ENCODE results near the gene TNKS1BP1.
"Not testable (repeated sequence)": the region's sequence is repeated elsewhere in the genome, so short reads cannot be mapped to it uniquely, and the experiment has no call there.

The TNKS1BP1 gene

GRCh38 chr11:57310630-57311086, 14.1 kb downstream of the TNKS1BP1 start:
- no peak for DNase-seq (ENCODE audit: low spot score)

- no peak for DNase-seq (ENCODE audit: low spot score)
These were observed 14.7 kb downstream of the TNKS1BP1 start for GRCh38 chr11:57310091-57310490.

DNA sequence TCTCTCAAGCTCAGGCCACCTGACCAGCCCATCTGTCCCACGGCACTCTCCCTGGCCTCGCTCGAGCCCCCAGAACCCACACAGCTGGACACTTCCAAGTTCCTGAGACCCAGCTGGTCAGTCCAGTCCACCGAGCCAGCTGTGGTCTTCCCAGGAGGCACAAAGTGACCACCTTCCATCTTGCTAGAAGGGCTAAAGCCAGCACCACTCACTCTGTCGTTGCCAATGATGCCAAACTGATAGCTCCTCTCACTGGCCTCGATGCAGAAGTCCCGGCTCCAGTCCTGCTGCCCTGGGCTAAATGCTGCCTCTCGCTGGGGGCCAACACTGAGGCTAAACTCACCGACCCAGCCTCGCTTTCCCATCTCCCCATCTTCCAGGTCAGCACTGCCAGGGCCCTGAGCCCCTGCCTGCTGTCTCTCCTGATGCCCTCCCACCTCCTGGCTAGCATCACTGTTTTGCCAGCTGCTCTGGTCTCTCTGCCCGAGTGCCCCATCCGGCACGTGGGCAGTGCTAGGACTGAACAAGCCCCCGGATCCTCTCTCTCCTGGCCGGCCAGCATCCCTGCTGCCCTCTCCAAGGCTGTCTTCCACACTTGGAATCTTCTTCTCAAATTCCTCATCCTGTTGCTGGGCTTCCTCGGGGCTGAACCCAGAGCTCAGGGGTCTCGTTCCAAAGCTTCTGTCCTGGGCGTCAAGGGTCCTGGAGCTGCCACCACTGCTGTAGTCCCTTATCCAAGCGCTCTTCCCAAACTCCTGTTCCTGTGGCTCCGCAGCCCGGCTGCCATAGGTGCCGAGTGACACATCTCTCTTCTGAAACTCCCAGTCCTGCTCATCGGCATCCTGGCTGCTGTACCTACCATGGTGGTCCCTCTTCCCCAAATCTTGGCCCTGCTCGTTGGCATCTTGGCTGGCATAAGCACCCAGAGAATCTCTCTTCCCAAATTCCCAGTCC, 15.4 kb downstream of the TNKS1BP1 start:
- no peak for DNase-seq (ENCODE audit: low spot score)

DNA sequence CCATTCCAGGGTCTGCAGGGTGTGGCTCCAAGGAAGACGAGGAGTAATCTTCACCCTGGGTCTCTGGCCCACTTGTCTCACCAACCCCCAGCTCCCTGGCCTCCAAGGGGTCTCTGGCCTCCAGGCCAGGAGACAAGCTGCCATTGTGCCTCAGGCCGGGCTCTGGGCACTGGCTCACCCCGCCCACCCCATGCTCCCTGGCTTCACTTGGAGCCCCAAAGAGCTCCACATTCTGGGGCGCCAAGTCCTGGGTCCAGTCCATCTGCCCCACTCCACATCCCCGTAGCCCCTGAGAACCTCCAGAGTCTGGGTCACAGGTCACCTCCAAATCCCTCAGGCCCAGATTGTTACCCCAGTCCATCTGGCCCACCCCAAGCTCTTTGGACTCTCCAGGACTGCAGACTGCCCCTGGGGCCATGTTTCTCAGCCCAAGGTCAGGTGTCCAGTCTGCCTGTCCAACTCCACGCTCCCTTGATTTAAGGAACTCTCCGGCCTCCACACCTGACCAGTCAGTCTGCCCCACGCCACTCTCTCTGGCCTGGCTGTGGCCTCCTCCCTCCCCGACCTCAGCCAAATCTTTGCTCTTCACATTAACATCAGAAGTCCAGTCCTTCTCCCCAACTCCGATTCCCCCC, 16.2 kb downstream of the TNKS1BP1 start:
- no peak for DNase-seq (ENCODE audit: low spot score)

GRCh38 chr11:57307666-57308270, 17.0 kb downstream of the TNKS1BP1 start:
- no peak for DNase-seq (ENCODE audit: low spot score)

DNA sequence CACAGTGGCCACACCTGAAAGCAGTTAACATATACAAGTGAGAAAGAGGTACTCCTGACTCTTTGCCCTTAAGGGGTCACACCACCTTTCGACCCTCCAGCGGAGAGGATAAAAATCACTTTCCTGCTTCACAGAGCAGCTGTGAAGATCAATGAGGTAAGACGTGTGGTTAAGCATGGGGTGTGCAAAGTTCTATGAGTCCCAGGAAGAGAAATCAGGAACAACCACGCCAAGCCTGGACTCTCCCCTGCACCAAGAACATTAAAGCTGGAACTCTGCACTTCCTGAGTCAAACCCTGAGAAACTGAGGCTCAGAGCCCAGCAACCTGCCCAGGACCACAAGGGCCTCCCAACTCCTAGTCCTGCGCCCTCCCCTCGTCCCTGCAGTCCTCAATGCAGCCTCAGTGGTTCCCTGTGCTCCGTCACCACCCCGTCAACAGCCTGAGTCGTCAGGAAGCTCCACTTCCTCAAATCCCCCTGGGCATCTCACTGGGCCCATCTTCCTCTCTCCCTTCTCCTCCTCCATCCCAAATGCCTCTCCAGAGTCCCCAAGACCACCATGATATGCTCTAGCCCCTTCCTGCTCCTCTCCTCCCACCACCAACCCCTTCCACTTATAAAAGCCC, 17.7 kb downstream of the TNKS1BP1 start:
- no peak for DNase-seq (ENCODE audit: low spot score)

- no peak for DNase-seq (ENCODE audit: low spot score)
These were observed 18.4 kb downstream of the TNKS1BP1 start for GRCh38 chr11:57306161-57306876.

DNA sequence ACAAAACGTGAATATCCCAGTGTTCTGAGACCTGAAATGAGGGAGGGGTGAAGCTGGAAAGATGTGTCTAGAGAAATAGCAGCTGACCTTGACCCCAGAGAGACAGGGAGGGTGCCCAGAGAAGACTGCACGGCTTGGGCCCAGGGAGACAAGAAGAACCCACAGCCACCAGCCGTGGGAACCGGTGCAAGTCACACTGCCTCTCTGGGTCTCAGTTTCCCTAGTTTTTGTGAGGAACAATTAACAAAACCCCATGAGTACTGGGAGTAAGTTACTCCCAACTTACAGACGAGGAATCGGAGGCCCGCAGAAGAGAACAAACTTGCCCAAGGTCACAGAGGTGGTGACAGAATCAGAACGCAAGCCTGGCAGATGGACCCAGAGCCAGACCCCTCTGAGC, 19.2 kb downstream of the TNKS1BP1 start:
- no peak for DNase-seq (ENCODE audit: low spot score)

DNA sequence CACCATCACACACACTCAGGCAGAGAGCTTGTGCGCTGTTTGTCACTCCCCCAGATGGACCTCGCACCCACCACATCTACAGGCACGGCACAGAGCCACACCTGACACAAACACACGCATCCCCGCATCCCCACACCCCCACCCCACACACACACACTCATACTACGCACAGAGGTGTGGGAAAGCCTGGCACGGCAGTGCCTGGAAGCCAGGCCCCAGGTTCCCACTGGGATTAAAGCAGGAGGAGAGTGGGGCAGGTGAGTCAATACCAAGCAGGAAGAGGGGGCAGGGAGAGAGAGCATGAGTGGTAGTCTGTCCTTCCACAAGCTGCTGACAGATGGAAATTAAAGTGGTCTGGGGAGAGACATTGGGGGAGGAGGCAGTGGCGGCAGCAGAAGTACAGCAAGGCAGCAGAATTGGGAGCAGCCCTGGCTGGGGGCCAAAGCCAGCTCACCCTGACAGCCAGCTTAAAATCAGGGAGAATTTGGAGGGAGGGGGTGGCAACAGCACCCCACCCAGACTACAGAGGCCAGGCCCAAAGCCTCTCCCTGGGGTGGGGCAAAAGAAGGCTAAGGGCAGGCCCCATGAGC, 20.7 kb downstream of the TNKS1BP1 start:
- no peak for DNase-seq (ENCODE audit: low spot score)

DNA sequence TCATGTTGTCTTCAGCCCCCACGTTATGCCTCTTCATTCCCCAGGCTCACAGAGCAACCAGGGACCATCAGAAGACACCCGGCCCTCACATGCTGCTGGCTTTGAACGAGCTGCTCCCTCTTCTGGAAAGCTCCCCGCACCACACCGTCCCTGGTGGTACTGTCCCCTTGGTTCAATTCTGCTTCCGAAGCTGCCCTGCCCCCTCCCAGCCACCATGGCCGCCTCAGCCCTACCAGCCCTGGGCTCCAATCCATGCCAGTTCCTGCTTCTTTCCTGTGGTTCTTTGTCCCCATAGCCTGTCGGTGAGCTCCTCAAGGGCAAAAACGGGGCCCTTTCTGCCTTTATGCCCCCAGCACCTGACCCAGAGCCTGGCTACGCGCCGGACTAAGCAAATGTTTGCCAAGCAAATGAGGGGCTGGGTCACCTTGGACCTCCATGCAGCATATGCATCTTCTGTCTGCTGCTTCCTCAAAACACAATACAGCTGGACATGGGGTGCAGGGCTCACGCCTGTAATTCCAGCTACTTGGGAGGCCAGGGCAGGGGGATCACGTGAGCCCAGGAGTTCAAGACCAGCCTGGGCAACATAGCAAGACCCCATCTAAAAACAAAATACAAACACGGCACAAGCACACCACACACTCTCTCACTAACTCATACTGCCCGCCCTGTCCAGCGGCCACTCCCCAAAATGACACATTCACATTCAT, 21.3 kb downstream of the TNKS1BP1 start:
- no peak for DNase-seq (ENCODE audit: low spot score)

DNA sequence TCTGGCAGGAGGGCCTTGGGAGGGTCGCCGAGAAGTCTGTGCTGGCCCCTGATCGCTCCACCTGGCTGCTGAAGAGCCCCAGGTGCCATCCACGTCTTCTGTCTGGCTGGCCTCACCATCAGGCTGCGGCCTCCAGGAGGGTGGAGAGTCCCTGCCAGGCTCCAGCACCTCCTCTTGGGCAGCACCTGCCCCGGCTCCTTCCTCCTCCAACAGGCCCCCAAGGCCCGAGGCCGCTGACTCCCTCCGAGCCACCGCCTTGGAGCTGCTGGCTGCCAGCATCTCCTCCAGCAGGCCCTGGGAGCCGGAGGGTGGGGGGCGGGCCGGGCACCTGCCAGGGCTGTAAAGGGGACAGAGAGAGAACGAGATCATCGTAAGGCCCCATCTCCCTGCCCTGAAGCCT, 22.3 kb downstream of the TNKS1BP1 start:
- no peak for DNase-seq (ENCODE audit: low spot score)

- DNase-seq (ENCODE audit: low spot score) = no peak
These were observed 22.9 kb downstream of the TNKS1BP1 start for GRCh38 chr11:57301711-57302423.

GRCh38 chr11:57300785-57301184, 24.0 kb downstream of the TNKS1BP1 start:
- no peak for DNase-seq (ENCODE audit: low spot score)

DNA sequence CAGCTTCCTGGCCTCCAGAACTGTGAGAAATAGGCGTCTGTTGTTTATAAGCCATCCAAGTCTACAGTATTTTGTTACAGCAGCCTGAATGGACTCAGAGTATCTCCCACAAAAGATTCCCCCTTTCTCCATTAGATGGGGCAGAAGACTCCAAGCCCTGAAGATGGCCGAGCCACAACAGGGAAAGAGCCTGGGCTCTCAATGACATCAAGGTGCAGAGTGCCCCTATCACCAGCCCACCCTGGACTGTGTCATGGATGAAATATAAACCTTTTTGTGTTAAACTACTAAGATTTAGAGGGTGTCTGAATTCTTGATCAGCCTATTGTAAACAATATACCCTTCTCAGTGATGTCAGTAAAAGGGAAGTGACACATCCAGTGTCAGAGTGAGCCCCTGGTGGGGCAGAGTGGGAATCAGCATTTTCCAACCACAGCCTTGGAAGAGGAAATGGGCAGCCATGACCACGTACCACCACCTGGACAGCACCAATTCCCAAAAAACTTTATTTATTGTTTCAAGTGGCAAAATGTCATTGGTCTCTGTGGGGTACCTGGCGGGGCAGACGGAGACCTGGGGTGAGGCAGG, 25.5 kb downstream of the TNKS1BP1 start:
- DNase-seq (ENCODE audit: low spot score) = no peak

GRCh38 chr11:57297221-57297620, 27.5 kb downstream of the TNKS1BP1 start:
- no peak for DNase-seq (ENCODE audit: low spot score)

DNA sequence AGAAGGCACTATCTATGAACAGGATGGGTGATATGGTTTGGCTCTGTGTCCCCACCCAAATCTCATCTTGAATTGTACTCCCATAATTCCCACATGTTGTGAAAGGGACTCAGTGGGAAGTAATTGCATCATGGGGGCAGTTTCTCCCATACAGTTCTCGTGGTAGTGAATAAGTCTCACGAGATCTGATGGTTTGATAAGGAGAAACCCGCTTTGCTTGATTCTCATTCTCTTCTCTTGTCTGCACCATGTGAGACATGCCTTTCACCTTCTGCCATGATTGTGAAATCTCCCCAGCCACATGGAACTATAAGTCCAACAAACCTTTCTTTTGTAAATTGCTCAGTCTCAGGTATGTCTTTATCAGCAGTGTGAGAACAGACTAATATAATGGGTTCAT, 28.5 kb downstream of the TNKS1BP1 start:
- not testable (repeated sequence) for DNase-seq (ENCODE audit: low spot score)

- DNase-seq (ENCODE audit: low spot score) = no peak
These were observed 30.3 kb downstream of the TNKS1BP1 start for GRCh38 chr11:57294225-57295131.

DNA sequence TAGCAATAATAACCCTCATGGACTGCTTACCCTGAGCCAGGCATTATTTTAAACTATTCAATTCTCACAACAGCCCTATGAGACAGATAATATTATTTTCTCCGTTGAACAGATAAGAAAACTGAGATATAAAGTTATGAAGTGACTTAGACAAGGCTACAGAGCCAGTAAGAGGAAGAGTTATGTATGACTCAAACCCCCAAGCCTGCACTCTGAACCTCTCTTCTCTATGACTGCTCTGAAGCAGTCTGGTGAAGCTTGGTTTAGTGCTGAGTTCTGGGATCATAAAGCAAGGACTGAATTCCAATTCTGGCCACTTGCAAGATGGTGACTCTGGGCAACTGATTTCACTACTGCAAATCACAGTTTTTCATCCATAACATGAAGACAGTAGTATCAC, 34.5 kb downstream of the TNKS1BP1 start:
- no peak for DNase-seq (ENCODE audit: low spot score)
